Subcutaneous abdominal adipose tissue (tissue), 5 donors: Measurements from ENCODE around the gene CYB561D1.
A peak's percentile ranks its signal among the peaks of the same experiment; 100 is the strongest.
"Not testable (repeated sequence)": the region's sequence is repeated elsewhere in the genome, so short reads cannot be mapped to it uniquely, and the experiment has no call there.

Experiments used
- H3K27ac ChIP-seq: one replicate; pipeline ENCODE4 v1.7.0; 2013; ENCODE audit warnings: low read depth, mild to moderate bottlenecking, inconsistent platforms, low read length, moderate library complexity
- H3K27me3 ChIP-seq, 5 donors: one replicate each; pipeline ENCODE4 v1.7.0; 2013; ENCODE audit warnings: low read length in 5 of 5, inconsistent platforms in 1 of 5; ENCODE audit not compliant: control insufficient read depth in 5 of 5, insufficient read depth in 4 of 5
- H3K36me3 ChIP-seq, 5 donors: one replicate each; pipeline ENCODE4 v1.7.0; 2013; ENCODE audit warnings: low read length in 5 of 5; ENCODE audit not compliant: control insufficient read depth in 5 of 5, insufficient read depth in 5 of 5
- H3K4me1 ChIP-seq, 5 donors: one replicate each; pipeline ENCODE4 v1.7.0; 2013; ENCODE audit warnings: low read length in 5 of 5, mild to moderate bottlenecking in 3 of 5, moderate library complexity in 1 of 5; ENCODE audit not compliant: control insufficient read depth in 5 of 5, insufficient read depth in 5 of 5
- H3K4me3 ChIP-seq, 5 donors: one replicate each; pipeline ENCODE4 v1.7.0; 2013; ENCODE audit warnings: low read length in 5 of 5, low read depth in 1 of 5
- H3K9ac ChIP-seq, 5 donors: one replicate each; pipeline ENCODE4 v1.7.0; 2013; ENCODE audit warnings: low read length in 5 of 5, mild to moderate bottlenecking in 4 of 5, moderate library complexity in 3 of 5
- H3K9me3 ChIP-seq, 5 donors: one replicate each; pipeline ENCODE4 v1.7.0; 2013; ENCODE audit warnings: low read length in 5 of 5; ENCODE audit not compliant: control insufficient read depth in 5 of 5
- donor health status: healthy.
- donor health status: healthy.
- donor health status: healthy.
- donor health status: healthy.
- donor health status: healthy.

The CYB561D1 gene, protein sequence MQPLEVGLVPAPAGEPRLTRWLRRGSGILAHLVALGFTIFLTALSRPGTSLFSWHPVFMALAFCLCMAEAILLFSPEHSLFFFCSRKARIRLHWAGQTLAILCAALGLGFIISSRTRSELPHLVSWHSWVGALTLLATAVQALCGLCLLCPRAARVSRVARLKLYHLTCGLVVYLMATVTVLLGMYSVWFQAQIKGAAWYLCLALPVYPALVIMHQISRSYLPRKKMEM

DNA sequence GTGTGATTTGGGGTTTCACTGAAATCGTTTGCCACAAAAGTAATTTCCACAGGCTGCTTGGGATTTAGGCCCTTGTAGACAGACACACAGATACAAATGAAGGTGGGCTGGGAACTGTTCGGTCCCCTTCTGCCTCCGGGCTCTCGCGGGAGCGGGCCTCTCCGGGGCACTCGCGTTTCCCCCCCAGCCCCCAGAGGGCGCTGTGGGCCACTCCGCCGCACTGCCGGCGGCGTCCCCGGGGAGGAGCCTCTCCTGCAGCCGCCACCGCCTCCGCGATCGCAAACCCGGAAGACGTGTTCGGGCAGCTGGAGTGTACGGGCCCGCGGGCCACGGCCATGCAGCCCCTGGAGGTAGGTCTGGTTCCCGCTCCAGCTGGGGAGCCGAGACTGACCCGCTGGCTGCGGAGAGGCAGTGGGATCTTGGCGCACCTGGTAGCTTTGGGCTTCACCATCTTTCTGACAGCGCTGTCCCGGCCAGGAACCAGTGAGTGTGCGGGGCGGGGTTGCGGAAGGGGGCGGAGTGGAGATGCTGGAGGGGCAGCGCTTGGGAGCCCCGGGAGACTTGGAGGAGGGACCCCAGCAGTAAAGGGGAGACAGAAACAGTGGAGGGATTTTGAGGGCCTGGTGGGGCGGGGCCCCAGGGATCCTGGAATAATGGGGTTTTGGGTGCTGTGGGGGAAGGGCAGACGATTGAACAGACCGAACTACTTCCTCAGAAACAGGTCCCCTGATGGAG is at the start of gene CYB561D1:
Gene CYB561D1 (plus strand): TSS at position 290 of the 735 bp plus-strand sequence. CDS start 46 bp downstream, at position 336.
- H3K9me3 ChIP-seq = no peaks in the 10 kb centered on the region
- peak within 1 kb of the TSS; percentile 41 for H3K27ac ChIP-seq
- no peaks in the 10 kb centered on the region for H3K27me3 ChIP-seq
- peak within 1 kb of the TSS; percentile 84 to 99 (median 96) for H3K4me3 ChIP-seq
- H3K9ac ChIP-seq = peak within 1 kb of the TSS; percentile 30 to 68 (median 52)
- H3K36me3 ChIP-seq = peaks cover 0 to 38% (median 24%) of the 10 kb centered on the region in 5 donors
- peaks cover 3 to 26% (median 17%) of the 10 kb centered on the region in 5 donors for H3K4me1 ChIP-seq

DNA sequence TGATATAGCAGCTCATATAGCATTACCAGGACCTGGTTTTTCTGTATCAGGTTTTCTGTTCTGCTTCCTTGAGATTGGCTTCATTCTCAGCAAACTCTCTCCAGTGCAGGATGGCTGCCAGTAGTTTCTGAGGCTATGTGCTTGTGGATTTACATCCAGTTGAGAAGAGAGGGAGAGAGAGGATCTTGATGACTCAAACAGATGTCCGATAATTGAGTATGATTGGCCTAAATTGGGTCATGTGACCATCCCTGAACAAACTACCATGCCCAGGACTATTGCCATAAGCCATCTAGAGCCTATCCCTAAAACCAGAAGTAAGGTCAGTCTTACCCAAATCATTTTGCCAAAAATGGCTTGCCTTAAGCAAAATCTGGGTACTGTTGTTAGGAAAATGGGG is 49.5 kb upstream of the CYB561D1 start:
- Histone ChIP-seq H3K27ac (no peak overlapping the region), H3K4me3 (no peak overlapping the region), H3K9ac (no peak overlapping the region), H3K27me3 (peaks cover 0 to 14% (median 6%) of the 10 kb centered on the region in 5 donors), H3K4me1 (no peaks in the 10 kb centered on the region), H3K36me3 (no peaks in the 10 kb centered on the region), H3K9me3 (no peaks in the 10 kb centered on the region)

DNA sequence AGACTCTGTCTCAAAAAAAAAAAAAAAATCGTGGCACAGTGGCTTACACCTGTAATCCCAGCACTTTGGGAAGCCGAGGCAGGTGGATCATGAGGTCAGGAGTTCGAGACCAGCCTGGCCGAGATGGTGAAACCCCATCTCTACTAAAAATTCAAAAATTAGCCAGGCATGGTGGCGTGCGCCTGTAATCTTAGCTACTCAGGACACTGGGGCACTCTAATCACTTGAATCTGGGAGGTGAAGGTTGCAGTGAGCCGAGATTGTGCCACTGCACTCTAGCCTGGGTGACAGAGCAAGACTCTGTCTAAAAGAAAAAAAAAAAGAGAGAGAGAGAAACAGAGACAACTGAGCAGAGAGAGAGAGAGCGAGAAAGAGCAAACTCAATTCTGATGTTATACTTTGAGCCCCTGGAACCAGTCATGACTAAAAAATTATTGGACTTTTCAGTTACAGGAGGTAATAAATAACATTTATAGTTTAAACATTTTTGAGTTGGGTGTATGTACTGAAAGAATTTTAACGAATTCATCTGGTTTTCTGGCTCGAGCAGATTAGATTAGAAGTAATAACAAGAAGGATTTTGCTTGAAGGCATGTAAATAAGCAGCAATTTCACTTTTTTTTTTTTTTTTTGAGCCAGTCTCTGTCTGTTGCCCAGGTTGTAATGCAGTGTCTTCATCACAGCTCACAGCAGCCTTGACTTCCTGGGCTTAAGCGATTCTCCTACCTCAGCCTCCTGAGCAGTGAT is 47.8 kb upstream of the CYB561D1 start:
- not testable (repeated sequence) for H3K4me3 ChIP-seq, H3K9me3 ChIP-seq
- H3K27me3 ChIP-seq = peaks cover 3 to 14% (median 6%) of the 10 kb centered on the region in 5 donors

DNA sequence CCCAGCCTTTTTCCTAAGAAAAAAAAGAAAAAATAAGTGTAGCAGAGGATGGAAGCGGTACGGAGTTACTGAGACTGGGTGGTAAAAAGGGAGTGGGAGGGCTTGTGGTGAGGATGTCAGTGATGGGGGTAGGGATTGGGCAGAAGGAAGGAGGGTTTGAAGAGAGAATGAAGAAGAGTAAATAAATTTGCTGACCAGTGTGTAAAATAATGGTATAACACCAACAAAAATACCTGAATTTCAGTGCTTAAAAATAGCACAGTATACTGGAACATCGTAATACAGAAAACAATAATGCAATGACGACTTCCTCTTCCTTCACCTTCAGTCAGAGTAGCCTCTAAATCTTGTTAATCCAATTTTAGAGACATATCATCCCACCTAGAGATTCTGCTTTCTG is 46.4 kb upstream of the CYB561D1 start:
- H3K27me3 ChIP-seq = peaks cover 3 to 9% (median 6%) of the 10 kb centered on the region in 5 donors

More for the DNA sequence above, 47.8 kb upstream of the CYB561D1 start:
- not testable (repeated sequence) for H3K36me3 ChIP-seq, H3K9ac ChIP-seq, H3K4me1 ChIP-seq, H3K27ac ChIP-seq

DNA sequence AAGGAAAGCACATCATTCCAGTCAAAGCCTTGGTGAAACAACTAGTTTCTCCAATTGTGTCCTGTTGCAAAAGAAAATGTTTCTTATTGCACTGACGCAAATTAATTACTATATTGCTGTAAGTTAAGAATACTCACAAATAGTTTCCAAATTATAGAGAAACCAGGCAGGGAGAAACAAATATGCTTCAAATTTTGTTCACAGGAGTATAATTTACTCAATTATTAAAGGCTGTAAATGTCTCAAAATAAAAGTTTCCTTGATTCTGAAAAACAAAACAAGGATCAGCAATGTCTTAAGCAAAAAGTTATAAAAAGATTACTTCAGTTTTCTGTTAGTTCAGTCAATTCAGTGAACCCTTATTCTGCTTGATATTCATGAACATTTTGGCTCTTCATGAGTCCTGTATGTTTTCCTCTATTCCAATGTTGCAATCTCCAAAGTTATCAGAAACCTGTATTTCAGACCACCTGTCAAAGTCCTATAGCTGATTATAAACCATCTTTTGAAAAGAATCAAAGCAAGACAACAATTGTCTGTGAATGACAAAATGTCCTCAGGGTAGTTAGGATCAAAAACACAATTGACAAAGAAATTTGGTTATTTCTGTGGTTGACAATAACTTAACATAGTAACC is 39.3 kb upstream of the CYB561D1 start:
- Histone ChIP-seq H3K36me3 (no peaks in the 10 kb centered on the region), H3K4me3 (no peak overlapping the region), H3K9me3 (peaks cover 0 to 5% (median 0%) of the 10 kb centered on the region in 5 donors), H3K27ac (no peak overlapping the region), H3K27me3 (peaks cover 0 to 3% (median 0%) of the 10 kb centered on the region in 5 donors), H3K4me1 (no peaks in the 10 kb centered on the region), H3K9ac (no peak overlapping the region)

More for the DNA sequence above, 46.4 kb upstream of the CYB561D1 start:
- Histone ChIP-seq H3K4me1 (no peaks in the 10 kb centered on the region), H3K4me3 (no peak overlapping the region), H3K27ac (no peak overlapping the region), H3K9me3 (no peaks in the 10 kb centered on the region), H3K9ac (no peak overlapping the region), H3K36me3 (no peaks in the 10 kb centered on the region)

DNA sequence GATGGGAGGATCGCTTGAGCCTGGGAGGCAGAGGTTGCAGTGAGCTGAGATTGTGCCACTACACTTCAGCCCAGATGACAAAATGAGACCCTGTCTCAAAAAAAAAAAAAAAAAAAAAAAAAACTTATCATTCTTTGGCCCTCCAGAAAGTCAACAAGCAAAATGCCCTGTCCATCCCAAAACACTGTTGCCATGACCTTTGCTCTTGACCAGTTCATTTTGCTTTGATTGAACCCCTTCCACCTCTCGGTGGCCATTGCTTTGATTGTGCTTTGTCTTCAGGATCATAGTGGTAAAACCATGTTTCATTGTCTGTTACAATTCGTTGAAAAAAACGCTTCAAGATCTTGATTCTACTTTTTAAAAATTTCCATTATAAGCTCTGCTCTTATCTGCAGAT is 36.1 kb upstream of the CYB561D1 start:
- Histone ChIP-seq H3K4me1 (no peaks in the 10 kb centered on the region), H3K9ac (no peak overlapping the region), H3K9me3 (peaks cover 0 to 5% (median 0%) of the 10 kb centered on the region in 5 donors), H3K4me3 (no peak overlapping the region), H3K27me3 (peaks cover 0 to 3% (median 0%) of the 10 kb centered on the region in 5 donors), H3K36me3 (no peaks in the 10 kb centered on the region), H3K27ac (no peak overlapping the region)

DNA sequence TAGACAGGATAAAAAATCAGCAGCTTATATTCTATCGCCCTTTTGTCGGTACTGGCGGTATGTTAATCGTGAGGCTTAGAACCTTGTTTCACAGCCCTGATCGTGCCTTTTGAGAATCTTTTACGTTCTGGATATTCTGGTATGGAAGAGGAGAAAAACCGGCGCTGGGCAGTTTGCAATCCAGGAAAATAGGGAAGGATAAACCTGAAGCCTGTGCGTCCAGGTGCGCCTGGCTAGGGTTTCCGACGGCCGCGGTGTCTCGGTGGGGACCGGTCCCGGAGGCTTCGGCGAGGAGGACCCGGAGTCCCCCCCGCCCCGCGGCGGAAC is 27.8 kb upstream of the CYB561D1 start:
- peak overlapping the region; percentile 62 to 80 (median 68) for H3K4me3 ChIP-seq
- H3K36me3 ChIP-seq = no peaks in the 10 kb centered on the region
- no peaks in the 10 kb centered on the region for H3K9me3 ChIP-seq
- peaks cover 0 to 16% (median 7%) of the 10 kb centered on the region in 5 donors for H3K27me3 ChIP-seq
- H3K27ac ChIP-seq = no peak overlapping the region
- peak overlapping the region in 2 of 5 donors; percentile 67 to 70 for H3K9ac ChIP-seq
- H3K4me1 ChIP-seq = peaks cover 0 to 20% (median 18%) of the 10 kb centered on the region in 5 donors

DNA sequence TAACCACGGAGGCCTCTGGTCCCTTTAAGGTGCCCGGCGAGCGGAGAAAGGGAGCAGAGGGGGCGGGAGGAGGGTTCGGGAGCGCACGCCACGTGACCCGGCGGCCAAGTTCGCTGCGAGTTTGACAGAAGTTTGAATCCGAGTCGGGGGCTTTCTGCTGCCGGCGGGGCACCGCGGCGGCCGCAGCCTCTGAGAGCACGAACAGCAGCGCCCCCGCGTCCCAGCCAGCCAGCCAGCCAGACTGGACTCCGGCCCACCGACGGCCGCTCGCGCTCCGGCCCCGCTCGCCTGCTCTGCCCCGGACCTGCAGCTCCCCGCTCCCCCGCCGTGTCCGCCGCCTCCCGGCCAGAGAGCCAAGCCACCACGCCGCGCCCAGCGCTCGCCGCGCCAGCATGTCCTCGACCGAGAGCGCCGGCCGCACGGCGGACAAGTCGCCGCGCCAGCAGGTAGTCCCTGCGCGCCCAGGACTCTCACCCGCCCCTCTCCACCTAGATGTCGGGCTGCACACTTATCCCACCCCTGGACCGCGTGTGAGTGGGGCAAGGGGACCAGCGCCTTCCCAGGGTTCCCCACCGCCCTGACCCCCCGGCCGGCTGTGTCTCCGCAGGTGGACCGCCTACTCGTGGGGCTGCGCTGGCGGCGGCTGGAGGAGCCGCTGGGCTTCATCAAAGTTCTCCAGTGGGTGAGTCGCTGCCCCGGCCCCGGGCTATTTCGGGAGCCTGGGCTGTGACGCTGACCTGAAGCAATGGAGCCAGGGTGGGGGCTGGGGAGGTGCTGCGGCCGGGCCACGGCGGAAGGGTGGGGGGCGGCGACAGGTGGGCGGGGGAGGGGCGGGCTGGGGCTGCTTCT is 27.2 kb upstream of the CYB561D1 start, which contains the start of gene SYPL2:
Gene SYPL2 (plus strand): TSS at position 95 of the 849 bp plus-strand sequence. CDS start 298 bp downstream, at position 393.
- Histone ChIP-seq H3K4me1 (peaks cover 0 to 20% (median 18%) of the 10 kb centered on the region in 5 donors), H3K36me3 (no peaks in the 10 kb centered on the region), H3K4me3 (peak within 1 kb of the TSS; percentile 62 to 80 (median 68)), H3K27me3 (peaks cover 0 to 16% (median 7%) of the 10 kb centered on the region in 5 donors), H3K9ac (peak within 1 kb of the TSS in 3 of 5 donors; percentile 43 to 70 (median 67)), H3K9me3 (no peaks in the 10 kb centered on the region), H3K27ac (no peak within 1 kb of the TSS)

DNA sequence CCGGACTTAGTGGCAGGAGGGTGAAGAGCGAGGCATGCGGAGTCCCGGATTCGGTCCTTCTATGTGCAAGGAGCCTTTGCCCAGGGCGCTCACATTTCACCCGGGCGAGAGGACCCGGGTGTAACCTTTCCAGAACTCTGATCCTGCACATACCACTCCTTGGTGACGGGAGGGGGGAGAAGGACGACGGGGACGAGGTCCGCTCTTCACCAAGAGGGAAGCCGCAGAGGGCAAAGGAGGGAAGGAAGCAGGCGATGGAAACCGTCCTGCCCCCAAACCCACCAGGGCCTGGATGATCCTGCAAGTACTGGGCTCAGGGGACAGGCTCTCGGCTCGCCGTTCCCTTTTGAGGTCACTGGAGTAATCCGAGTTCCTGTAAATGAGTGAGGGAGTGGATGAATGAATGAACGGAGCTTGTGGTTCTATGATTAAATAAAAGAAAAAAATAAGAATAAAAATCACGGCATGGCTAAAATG is 26.6 kb upstream of the CYB561D1 start:
- no peak overlapping the region for H3K27ac ChIP-seq
- no peaks in the 10 kb centered on the region for H3K9me3 ChIP-seq
- no peaks in the 10 kb centered on the region for H3K36me3 ChIP-seq
- H3K27me3 ChIP-seq = peaks cover 0 to 16% (median 7%) of the 10 kb centered on the region in 5 donors
- H3K9ac ChIP-seq = peak overlapping the region in 2 of 5 donors; percentile 25 to 32
- H3K4me3 ChIP-seq = peak overlapping the region in 3 of 5 donors; percentile 62 to 77 (median 62)
- peaks cover 0 to 20% (median 18%) of the 10 kb centered on the region in 5 donors for H3K4me1 ChIP-seq
